ENCODE measurements around the gene JSRP1. TPM values are rescaled to one million over a fixed set of nuclear protein-coding genes. Genes with fewer than 3 reads are reported as not detected.

JSRP1 gene
- total and polyA plus RNA-seq, 2 of the 8 experiments (the other 6 are each of a cell fraction or from before 2014, with no cell fraction given): 0.24 to 0.56 TPM

DNA sequence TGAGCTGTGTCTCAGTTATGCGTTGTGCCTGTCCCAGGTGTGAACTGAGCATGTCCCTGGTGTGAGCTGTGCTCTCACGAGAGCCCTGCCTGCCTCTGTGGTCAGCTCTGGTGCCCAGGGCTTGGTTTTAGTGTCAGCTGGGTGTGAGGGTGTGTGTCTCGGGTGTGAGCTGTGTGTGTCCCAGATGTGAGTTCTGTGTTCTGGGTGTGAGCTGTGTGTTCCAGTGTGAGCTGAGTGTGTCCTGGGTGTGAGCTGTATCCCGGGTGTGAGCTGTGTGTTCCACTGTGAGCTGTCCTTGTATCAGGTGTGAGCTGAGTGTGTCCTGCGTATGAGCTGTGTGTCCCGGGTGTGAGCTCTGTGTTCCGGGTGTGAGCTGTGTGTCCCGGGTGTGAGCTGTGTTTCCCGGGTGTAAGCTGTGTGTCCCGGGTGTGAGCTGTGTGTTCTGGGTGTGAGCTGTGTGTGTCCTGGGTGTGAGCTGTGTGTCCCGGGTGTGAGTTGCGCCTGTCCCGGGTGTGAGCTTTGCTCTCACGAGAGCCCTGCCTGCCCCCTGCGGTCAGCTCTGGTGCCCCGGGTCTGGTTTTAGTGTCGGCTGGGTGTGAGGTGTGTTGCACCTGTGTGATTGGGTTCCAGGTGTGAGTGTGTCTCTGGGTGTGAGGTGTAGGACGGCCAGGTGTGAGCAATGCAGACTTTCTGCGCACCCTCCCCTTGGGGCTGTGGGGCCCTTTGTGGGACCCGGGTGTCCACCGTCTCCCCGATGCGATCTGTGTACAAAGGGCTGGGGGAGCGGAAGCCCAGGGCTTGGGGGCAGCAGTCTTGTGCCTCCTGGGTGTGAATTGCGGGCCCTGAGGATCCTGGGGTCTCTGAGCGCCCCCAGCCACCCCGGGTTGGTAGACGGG, 32.8 kb upstream of the JSRP1 start:
- no peak overlapping the region for H4K8ac ChIP-seq (ENCODE audit: extremely low read depth, insufficient read depth, low read length)
- H3K18ac ChIP-seq (ENCODE audit: extremely low read depth, low read length): no peak overlapping the region; the same call in 1 of the 2 replicates
- no peaks in the 10 kb centered on the region for H3K79me1 ChIP-seq (ENCODE audit: low read depth, low read length)
- H3K9ac ChIP-seq (replicated peaks in 1 of 4; ENCODE audit: extremely low read depth in 1 of 4, low read depth in 3 of 4, low read length in 3 of 4): no peak overlapping the region
- WGBS, 2 experiments (ENCODE audit: extremely low coverage in 1 of 2, insufficient coverage in 1 of 2, insufficient read length in 1 of 2, insufficient replicate concordance in 2 of 2, low coverage in 1 of 2, low lambda C conversion rate in 2 of 2, missing lambda C conversion rate in 1 of 2): 86% methylated on average over 22 of the region's 28 CpGs; no CpG with 5 or more reads in 1 of the 2 experiments
- peak overlapping the region; percentile 75 for H2BK15ac ChIP-seq (ENCODE audit: low read length)
- POLR2A ChIA-PET (ENCODE audit: partially characterized antibody): interaction anchor here (0.8 to 3.1 kb wide), 8 partner anchors 10 to 45 kb away, joined by 3 to 25 read pairs (median 4); no protein-coding TSS in a partner anchor
- peaks cover 0 to 11% of the 10 kb centered on the region in 2 experiments for H4K20me1 ChIP-seq (replicated peaks in 1 of 2; ENCODE audit: control insufficient read depth in 1 of 2, insufficient read depth in 2 of 2, low read length in 2 of 2)
- peak overlapping the region; percentile 84; the same call in 1 of the 2 replicates for H2AK5ac ChIP-seq (ENCODE audit: low read depth, low read length)
- peaks cover 0 to 22% (median 9%) of the 10 kb centered on the region in 4 experiments; a peak in 5 of 7 replicates for H3K4me1 ChIP-seq (replicated peaks in 1 of 4; ENCODE audit: control insufficient read depth in 3 of 4, insufficient read depth in 4 of 4, low read length in 3 of 4)
- no peak overlapping the region for H2AFZ ChIP-seq (ENCODE audit: low read length)
- no peak overlapping the region for H3K23ac ChIP-seq (ENCODE audit: insufficient read length)
- H2BK5ac ChIP-seq (ENCODE audit: low read depth, low read length): no peak overlapping the region; the same call in 1 of the 2 replicates
- H3K4me2 ChIP-seq (ENCODE audit: insufficient read depth in 1 of 2, low read depth in 2 of 2, low read length in 2 of 2): peak overlapping the region in 1 of 2 experiments; percentile 8; a peak in 2 of 4 replicates
- no peaks in the 10 kb centered on the region for H3K79me2 ChIP-seq (ENCODE audit: control insufficient read depth in 1 of 2, insufficient read depth in 2 of 2, low read length in 2 of 2)
- peak overlapping the region in 1 of 4 experiments; percentile 56; a peak in 2 of 8 replicates for H3K4me3 ChIP-seq (ENCODE audit: extremely low read depth in 1 of 4, insufficient read depth in 2 of 4, low read depth in 3 of 4, low read length in 4 of 4)
- H2BK120ac ChIP-seq (replicated peaks; ENCODE audit: low read depth, low read length): peak overlapping the region; percentile 43
- H4K91ac ChIP-seq (replicated peaks; ENCODE audit: insufficient read length, low read length): peak overlapping the region; percentile 40
- no peak for DNase-seq (ENCODE audit: low read depth in 1 of 2, low spot score in 2 of 2)
- no peak for FAIRE-seq
- no peak overlapping the region for H4K5ac ChIP-seq (ENCODE audit: insufficient read length, low read depth, low read length)
- H3K27me3 ChIP-seq (replicated peaks in 1 of 4; ENCODE audit: control insufficient read depth in 3 of 4, extremely low read depth in 1 of 4, insufficient read depth in 3 of 4, low read length in 3 of 4): peaks cover 40 to 66% (median 59%) of the 10 kb centered on the region in 4 experiments
- H3K23me2 ChIP-seq (ENCODE audit: low read depth, low read length): peaks cover 10% of the 10 kb centered on the region; the same call in 1 of the 2 replicates
- CTCF ChIA-PET (ENCODE audit: partially characterized antibody): interaction anchor here (0.8 to 5.0 kb wide), 8 partner anchors 12 to 111 kb away, joined by 3 to 46 read pairs (median 5); no protein-coding TSS in a partner anchor
- no peak overlapping the region for H3K27ac ChIP-seq (ENCODE audit: low read depth, low read length)
- no peak overlapping the region for H3K14ac ChIP-seq (ENCODE audit: insufficient read length)
- H3K9me3 ChIP-seq (ENCODE audit: insufficient read depth in 2 of 2, low read depth in 1 of 2, low read length in 1 of 2): no peaks in the 10 kb centered on the region
- H2BK12ac ChIP-seq (ENCODE audit: low read depth, low read length): peak overlapping the region; percentile 84; the same call in 1 of the 2 replicates
- H3K4ac ChIP-seq (replicated peaks; ENCODE audit: insufficient read length, low read depth, low read length): no peak overlapping the region
- H2BK20ac ChIP-seq (ENCODE audit: low read length): no peak overlapping the region
- no peak overlapping the region for H3K56ac ChIP-seq (replicated peaks; ENCODE audit: insufficient read length, low read depth, low read length)
- peaks cover 0 to 6% (median 0%) of the 10 kb centered on the region in 4 experiments; a peak in 1 of 8 replicates for H3K36me3 ChIP-seq (ENCODE audit: control insufficient read depth in 2 of 4, insufficient read depth in 4 of 4, low read length in 3 of 4)
- TF ChIP-seq, protein P1, sequence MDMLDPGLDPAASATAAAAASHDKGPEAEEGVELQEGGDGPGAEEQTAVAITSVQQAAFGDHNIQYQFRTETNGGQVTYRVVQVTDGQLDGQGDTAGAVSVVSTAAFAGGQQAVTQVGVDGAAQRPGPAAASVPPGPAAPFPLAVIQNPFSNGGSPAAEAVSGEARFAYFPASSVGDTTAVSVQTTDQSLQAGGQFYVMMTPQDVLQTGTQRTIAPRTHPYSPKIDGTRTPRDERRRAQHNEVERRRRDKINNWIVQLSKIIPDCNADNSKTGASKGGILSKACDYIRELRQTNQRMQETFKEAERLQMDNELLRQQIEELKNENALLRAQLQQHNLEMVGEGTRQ (IDR thresholded peaks at IDR 0.05; ENCODE audit: low read length): no peak
- TF ChIP-seq CREB1 (IDR thresholded peaks at IDR 0.05) (no peak), HDAC2 (IDR thresholded peaks at IDR 0.05; ENCODE audit: borderline replicate concordance in 1 of 2, low read depth in 2 of 2, low read length in 2 of 2) (no peak), ZNF274 (IDR thresholded peaks at IDR 0.05; ENCODE audit: borderline replicate concordance, extremely low read depth, low read length) (no peak), CHD1 (IDR thresholded peaks at IDR 0.05; ENCODE audit: low read depth, low read length) (no peak)
